Measurements from ENCODE around the gene ZNF77. TPM values are rescaled to one million over a fixed set of nuclear protein-coding genes. Genes with fewer than 3 reads are reported as not detected.

ZNF77 gene
- total RNA-seq, 4 donors from 2014 or later, result 2.2 to 4.5 (median 3.3) TPM

DNA sequence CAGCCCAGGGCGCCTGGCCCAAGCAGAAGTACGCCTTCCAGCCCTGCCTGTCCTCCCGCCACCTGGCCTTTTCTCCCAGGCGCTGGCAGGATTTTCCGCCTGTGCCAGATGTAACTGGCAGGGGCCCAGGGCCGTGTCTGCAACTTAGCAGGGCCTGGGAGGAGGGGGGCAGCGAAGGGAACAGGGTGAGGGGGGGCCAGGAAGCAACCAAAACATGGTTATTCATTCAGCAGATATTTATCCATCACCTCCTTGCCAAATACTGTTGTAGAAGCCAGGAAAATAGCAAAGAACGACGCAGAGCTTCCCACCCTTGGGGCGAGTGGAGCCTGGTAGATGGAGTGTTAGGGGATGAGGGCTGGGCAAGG lies 38.2 kb upstream of the ZNF77 start:
- WGBS, 2 donors, result 2 to 4% methylated on average over 9 to 10 of the region's 10 CpGs
- H3K4me3 ChIP-seq, result peak overlapping the region in 1 of 4 donors; percentile 4

DNA sequence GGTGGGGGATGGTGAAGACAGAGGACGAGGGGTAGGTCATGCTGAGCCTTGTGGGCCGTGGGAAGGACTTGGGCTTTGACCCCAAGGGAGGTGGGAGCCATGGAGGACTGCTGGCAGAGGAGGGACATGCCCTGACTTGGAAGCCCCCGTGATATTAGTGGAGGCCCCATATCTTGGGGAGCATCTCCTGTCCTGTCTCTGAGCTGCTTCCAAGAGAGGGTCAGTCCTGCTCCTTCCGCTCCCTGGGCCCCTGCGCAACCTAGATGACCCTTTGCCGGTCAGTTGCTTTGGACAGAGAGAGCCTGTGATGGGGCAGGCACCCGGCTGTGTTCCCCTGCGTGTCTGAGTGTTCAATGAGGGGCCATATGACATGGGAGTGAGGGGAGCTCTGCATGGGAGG lies 37.8 kb upstream of the ZNF77 start:
- peak overlapping the region in 3 of 4 donors; percentile 79 to 86 (median 81) for H3K27ac ChIP-seq
- no peaks in the 10 kb centered on the region for H3K27me3 ChIP-seq
- peaks cover 0 to 51% (median 20%) of the 10 kb centered on the region in 4 donors for H3K4me1 ChIP-seq
- 22 to 43% methylated on average over 8 of the region's 8 CpGs for WGBS, 2 donors
- H3K4me3 ChIP-seq, result peak overlapping the region in 1 of 4 donors; percentile 4
- TF ChIP-seq, protein P1, sequence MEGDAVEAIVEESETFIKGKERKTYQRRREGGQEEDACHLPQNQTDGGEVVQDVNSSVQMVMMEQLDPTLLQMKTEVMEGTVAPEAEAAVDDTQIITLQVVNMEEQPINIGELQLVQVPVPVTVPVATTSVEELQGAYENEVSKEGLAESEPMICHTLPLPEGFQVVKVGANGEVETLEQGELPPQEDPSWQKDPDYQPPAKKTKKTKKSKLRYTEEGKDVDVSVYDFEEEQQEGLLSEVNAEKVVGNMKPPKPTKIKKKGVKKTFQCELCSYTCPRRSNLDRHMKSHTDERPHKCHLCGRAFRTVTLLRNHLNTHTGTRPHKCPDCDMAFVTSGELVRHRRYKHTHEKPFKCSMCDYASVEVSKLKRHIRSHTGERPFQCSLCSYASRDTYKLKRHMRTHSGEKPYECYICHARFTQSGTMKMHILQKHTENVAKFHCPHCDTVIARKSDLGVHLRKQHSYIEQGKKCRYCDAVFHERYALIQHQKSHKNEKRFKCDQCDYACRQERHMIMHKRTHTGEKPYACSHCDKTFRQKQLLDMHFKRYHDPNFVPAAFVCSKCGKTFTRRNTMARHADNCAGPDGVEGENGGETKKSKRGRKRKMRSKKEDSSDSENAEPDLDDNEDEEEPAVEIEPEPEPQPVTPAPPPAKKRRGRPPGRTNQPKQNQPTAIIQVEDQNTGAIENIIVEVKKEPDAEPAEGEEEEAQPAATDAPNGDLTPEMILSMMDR (IDR thresholded peaks at IDR 0.05), result no peak
- TF ChIP-seq POLR2A (IDR thresholded peaks at IDR 0.05) (no peak), EP300 (IDR thresholded peaks at IDR 0.05) (no peak)
- no peak for DNase-seq (ENCODE audit: low spot score in 2 of 2)
- no peaks in the 10 kb centered on the region for H3K36me3 ChIP-seq
- H3K9me3 ChIP-seq, result no peaks in the 10 kb centered on the region

More for the DNA sequence above, 38.2 kb upstream of the ZNF77 start:
- no peaks in the 10 kb centered on the region for H3K27me3 ChIP-seq
- H3K36me3 ChIP-seq, result no peaks in the 10 kb centered on the region
- peaks cover 0 to 47% (median 17%) of the 10 kb centered on the region in 4 donors for H3K4me1 ChIP-seq
- no peak for TF ChIP-seq POLR2A (IDR thresholded peaks at IDR 0.05)
- TF ChIP-seq EP300 (IDR thresholded peaks at IDR 0.05), result peak in 1 of 2 donors; percentile 84
- TF ChIP-seq, protein P1 (IDR thresholded peaks at IDR 0.05), result peak in 1 of 5 experiments; percentile 15
- H3K27ac ChIP-seq, result peak overlapping the region; percentile 11 to 88 (median 80)
- peak; percentile 86 to 87 for DNase-seq (ENCODE audit: low spot score in 2 of 2)
- no peaks in the 10 kb centered on the region for H3K9me3 ChIP-seq

DNA sequence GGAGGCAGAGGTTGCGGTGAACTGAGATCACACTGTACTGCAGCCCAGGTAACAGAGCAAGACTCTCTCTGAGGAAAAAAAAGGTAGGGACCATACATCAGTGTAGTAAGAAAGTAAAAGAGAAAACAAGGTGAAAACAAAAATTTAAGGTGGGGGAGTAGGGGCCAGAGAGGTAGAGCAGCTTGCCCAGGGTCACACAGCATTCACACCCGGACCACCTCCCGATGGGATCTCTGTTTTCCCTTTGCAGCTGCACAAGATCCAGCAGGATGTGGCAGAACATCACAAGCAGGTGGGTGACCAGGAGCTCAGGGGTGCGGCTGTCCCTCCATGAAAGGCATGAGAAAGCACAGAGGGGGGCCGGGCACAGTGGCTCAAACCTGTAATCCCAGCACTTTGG lies 37.1 kb upstream of the ZNF77 start:
- no peaks in the 10 kb centered on the region for H3K36me3 ChIP-seq
- H3K27ac ChIP-seq, result peak overlapping the region in 1 of 4 donors; percentile 81
- TF ChIP-seq EP300 (IDR thresholded peaks at IDR 0.05), result no peak
- TF ChIP-seq POLR2A (IDR thresholded peaks at IDR 0.05), result no peak
- TF ChIP-seq, protein P1 (IDR thresholded peaks at IDR 0.05), result no peak
- no peaks in the 10 kb centered on the region for H3K27me3 ChIP-seq
- peaks cover 0 to 56% (median 24%) of the 10 kb centered on the region in 4 donors for H3K4me1 ChIP-seq
- no peaks in the 10 kb centered on the region for H3K9me3 ChIP-seq
- no peak for DNase-seq (ENCODE audit: low spot score in 2 of 2)
- 86 to 92% methylated on average over 5 of the region's 5 CpGs for WGBS, 2 donors
- H3K4me3 ChIP-seq, result no peak overlapping the region

DNA sequence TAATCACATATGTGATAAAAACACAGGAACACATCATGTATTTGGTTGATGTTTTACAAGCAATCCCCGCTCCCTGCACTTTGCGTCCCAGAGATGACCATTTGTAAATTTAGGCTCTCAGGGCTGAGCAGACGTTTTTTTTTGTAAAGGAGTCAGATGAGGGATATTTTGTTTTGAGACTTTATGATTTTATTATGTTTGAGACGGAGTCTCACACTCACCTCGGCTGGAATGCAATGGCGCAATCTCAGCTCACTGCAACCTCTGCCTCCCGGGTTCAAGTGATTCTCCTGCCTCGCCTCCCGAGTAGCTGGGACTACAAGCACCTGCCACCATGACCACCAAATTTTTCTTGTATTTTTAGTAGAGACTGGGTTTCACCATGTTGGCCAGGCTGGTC lies 34.0 kb upstream of the ZNF77 start:
- Histone ChIP-seq H3K27me3 (no peaks in the 10 kb centered on the region), H3K9me3 (no peaks in the 10 kb centered on the region), H3K36me3 (no peaks in the 10 kb centered on the region), H3K4me3 (no peak overlapping the region), H3K27ac (peak overlapping the region in 2 of 4 donors; percentile 49 to 64), H3K4me1 (peaks cover 0 to 78% (median 45%) of the 10 kb centered on the region in 4 donors)
- TF ChIP-seq EP300 (IDR thresholded peaks at IDR 0.05) (no peak), POLR2A (IDR thresholded peaks at IDR 0.05) (no peak)
- TF ChIP-seq, protein P1 (IDR thresholded peaks at IDR 0.05), result no peak
- DNase-seq (ENCODE audit: low spot score in 2 of 2), result no peak
- WGBS, 2 donors, result 67 to 74% methylated on average over 9 of the region's 9 CpGs

DNA sequence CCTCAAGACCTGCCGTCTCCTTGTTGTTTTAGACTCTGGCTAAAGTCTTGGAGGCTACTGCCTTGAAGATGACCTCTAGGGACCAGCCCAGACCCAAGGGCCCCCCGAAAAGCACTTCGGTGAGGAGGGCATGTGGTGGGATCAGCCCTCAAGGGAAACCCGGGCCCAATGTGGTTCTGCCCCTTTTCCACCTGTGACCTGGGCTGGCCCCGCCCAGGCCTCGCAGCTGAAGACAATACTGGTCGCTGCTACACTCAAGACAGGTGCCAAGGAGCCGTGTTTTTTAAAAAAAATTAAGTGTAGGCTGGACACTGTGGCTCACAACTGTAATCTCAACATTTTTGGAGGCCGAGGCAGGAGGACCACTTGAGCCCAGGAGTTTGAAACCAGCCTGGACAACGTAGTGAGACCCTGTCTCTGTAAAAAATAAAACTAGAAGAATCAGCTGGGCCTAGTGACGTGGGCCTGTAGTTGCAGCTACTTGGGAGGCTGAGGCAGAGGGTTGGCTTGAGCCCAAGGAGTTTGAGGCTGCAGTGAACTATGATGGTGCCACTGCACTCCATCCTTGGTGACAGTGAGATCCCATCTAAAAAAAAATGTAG lies 33.5 kb upstream of the ZNF77 start:
- no peaks in the 10 kb centered on the region for H3K27me3 ChIP-seq
- peaks cover 0 to 78% (median 41%) of the 10 kb centered on the region in 4 donors for H3K4me1 ChIP-seq
- TF ChIP-seq EP300 (IDR thresholded peaks at IDR 0.05), result no peak
- TF ChIP-seq, protein P1 (IDR thresholded peaks at IDR 0.05), result no peak
- no peak for TF ChIP-seq POLR2A (IDR thresholded peaks at IDR 0.05)
- peak overlapping the region in 2 of 4 donors; percentile 49 to 64 for H3K27ac ChIP-seq
- H3K4me3 ChIP-seq, result no peak overlapping the region
- H3K9me3 ChIP-seq, result no peaks in the 10 kb centered on the region
- 70 to 72% methylated on average over 11 of the region's 11 CpGs for WGBS, 2 donors
- DNase-seq (ENCODE audit: low spot score in 2 of 2), result no peak
- H3K36me3 ChIP-seq, result no peaks in the 10 kb centered on the region

Data from tibial nerve (tissue), 4 donors.